Midbrain (tissue), 1 donor: ENCODE data around the gene C22orf31.
A peak's percentile ranks its signal among the peaks of the same experiment; 100 is the strongest.

Experiments
- DNase-seq: peaks from one replicate; lab custom pipeline; 2025; lab: John Stamatoyannopoulos, UW

Gene C22orf31

DNA sequence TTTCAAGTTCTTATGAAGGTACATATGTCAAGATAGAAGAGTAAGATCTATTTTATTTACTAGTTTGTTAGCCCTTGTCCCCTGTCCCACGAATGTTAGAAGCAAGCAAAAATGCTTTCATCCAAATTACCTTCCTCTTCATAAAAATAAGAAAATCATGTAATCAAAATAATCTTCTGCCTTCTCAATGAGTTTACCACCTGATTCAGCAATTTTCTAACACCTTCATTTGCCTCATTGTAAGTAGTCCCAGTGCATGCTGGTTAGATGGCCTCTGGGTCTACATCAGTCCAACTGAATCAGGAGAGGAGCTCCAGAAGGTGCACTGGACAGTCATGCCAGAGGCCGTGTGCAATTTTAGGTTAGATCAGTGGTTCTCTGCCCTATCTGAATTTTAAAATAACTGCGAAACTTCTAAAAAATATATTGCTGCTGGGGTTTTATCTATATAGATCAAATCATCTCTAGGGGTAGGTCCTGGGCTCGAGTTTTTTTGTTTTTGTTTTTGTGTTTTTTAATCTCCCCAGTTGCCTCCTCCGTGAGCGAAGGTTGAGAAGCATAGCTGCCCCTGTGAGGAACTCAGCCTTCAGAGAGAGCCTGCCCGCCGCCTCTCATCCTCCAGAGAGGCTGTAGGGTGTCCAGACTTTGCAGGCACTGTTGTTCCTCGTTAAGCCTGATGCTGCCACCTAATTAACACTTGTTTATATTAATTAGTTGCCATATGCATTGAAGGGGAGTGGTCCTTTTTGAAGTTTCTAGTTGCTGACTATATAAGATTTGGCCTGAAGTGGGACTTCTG, 32.2 kb downstream of the C22orf31 start:
- no peak for DNase-seq

DNA sequence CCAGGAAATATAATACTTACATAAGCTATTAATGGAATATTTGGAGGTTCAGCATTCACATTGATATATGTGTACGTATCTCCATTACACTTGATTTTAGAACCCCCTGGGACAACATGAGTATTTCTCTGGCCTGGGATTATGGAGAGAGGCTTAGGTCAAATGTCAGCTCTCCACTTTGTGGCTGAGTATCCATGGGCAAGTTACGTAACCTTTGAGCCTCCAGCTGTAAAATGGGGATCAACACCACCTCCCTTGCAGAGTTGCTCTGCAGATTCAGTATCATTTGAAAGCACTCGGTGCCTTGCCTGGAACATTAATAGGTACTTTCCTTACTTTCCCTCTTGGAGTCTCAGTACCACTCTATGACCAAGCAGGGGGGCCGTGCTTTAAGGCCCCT, 33.2 kb downstream of the C22orf31 start:
- no peak for DNase-seq

DNA sequence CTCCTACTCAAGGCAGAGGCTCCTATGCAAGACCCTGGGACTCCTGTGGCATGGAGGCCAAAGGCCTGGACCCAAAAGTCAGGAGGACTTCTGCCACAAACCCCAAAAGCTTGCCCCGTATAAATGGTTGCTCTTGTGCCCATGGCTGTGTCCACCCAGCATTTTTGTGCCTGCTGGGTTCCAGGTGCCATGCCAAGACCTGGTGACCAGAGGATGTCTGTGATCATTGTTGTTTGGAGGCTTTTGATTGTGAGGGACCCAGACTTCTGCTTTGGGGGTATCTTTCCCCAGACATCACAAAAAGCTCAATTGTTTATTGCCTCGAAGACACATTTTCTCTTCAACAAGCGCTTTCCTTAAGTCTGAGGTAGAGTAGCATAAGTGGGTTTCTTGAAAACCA, 35.1 kb downstream of the C22orf31 start:
- no peak for DNase-seq

DNA sequence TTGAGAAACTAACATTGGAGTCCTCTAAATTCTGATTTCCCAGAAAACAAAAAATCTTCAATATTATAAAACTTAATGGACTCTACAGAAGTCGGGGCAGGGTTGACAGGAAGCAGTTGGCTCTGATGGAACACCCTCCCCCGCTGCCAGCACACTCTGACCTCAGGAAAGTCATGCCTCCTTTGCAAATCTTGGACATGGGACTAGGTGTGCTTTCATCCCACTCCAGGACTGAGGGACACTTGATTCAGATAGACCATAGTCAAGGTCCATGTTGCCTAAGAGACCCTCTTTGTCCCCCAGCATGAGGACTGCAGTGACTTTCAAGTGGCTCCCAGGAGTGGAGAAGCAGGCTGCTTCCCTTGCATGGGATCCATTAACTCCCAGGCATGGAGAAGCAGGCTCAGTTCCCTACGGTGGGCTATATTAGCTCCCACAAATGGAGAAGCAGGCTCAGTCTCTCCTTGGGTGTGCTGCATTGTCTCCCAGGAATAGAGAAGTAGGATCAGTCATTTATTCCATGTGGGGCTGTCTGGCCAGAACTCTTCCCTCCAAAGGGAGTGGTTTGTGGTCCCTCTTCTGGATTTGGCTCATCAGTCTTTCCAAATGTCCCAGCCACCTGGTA, 38.3 kb downstream of the C22orf31 start:
- DNase-seq: no peak

DNA sequence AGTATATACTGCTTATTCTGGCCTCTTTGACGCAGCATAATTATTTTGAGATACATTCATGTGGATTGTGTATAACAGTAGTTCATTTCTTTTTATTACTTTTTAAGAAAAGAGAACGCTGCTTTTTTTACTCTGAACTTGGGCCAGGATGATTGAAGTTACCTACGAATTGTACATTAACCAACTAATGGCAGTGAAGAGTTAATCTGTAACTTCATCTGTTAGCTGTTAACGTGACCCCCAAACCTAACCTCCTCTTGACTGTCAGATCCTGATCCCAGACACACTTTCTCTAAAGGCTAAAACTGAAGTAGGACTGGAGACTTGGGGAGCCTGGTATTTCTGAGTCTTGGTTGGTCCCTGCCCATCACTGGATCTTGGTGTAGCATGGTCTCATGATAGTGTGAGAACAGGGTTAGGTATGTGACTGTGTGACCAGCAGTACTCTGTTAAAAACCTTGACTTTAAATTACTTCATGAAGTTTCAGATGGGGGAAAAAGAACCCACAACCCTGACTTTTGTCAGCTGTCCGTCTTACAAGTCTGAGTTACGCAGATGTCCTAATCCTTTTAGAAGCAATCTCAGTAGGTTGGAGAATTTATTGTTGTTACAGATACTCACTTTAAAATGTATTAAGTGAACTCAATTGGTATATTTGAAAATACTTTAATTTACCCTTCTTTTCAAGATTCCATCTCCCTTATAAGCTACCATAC, 39.4 kb downstream of the C22orf31 start:
- no peak for DNase-seq

DNA sequence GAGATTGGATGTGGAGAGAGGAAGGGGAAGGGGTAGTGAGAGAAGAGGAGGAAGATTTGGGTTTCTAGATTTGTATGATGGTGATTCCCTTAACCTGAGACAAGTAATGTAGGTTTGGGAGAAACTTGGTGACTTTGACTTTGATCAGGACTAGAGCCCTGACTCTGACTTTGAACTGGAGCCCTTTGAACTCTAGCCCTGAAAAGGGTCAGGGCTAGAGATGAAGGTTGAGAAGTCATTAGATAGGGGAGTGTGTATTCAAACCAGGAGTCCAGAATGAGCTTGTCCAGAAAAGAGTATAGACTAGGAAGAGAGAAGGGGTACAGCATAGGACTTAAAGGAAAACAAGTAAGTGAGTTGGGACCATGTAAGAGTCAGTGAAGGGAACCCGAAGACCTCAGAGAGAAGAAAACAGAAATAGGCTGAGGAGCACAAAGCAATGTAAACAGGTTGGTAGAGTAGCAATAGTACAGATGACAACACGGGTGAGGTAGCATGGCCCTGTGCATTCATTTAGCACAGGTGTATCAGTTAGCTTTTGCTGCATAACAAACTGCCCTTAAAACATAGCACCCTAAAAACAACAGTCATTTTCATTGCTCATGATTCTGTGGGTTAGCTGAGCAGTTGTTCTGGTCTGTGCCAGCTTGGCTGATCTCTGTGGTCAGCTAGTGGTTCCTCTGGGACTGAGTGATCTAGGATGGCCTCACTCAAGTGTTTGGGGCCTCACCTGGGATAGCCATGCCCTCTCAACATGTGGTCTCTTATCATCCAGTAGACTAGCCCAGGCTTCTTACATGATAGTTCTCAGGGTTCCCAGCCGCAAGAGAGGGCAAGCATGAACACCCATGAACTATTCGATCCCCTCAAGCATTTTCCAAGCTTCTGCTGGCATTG, 43.1 kb downstream of the C22orf31 start:
- no peak for DNase-seq

DNA sequence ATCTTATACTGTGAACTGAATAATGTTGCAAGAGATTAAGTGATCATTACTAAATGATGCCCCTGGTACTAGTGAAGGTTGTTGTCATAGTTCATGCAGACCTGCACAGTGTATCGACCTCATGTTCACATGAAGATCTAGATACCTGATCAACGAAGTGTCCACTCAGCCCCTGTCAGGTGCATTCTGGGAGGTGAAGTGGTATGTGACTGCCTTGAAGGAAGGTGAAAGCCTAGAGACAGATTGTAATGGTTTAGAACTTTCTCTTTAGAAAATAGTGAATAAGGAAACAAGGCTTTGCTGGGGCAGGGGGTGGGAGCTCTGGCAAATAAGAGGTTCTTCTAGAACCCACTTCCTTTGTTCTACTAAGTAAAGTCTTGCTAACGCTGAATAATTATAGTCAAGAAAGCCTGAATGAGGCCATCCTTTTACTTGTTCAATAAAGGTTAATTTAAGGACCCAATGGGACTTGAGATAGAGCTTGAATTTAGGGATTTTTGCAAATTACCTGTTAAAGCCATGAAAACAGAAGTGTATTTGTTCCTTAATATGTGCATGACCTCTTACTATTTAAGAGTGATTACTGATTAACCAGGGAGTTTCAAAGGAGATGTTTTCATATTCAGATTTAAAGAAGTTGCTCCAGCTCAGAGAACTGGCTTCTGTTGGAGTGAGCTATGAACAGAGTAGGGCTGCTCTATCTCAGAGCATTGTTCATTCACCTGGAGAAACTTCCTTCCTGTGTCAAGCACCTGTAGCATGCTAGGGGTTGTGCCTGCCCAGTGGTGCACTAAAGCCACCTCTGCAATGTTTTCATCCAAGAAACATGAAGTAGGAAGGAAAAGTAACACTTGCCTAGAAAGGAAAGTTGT, 45.3 kb downstream of the C22orf31 start:
- DNase-seq: no peak

DNA sequence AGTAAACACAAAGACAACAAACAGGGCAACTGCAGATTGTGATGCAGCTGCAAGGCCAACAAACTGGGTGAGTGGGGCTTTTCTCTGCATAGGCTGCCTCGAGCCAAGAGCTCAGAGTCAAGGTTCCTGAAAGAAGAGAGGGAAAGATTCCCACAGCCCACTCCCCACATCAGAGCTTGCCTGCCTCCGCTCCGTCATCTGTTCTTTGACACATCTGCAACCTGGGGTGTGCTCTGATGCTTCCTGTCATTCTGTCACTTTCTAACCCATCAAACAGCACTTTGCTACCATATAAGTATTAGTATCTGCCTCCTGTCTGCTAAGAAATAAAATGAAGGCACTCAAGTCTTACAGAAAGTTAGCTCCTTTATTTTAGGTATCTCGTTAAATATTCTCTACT, 46.9 kb downstream of the C22orf31 start:
- no peak for DNase-seq

DNA sequence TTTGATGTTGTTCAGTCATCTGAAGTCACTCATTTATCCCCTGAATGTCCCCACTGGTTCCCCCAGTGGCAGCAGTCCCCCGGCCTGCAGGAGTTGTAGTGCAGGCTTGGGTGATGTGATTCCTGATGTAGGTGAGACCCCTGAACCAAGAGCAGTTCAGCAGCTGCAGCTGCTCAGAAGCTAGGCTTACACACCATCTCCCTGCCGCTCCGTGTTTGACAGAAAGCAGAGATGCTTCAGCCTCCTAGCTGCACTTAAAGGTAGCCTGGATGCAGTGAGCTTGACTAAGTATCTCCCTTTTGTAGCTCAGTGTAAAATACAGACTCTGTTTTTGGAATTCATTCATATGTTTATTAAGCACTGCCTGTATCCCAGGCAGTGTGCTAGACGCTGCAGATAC, 47.3 kb downstream of the C22orf31 start:
- no peak for DNase-seq

DNA sequence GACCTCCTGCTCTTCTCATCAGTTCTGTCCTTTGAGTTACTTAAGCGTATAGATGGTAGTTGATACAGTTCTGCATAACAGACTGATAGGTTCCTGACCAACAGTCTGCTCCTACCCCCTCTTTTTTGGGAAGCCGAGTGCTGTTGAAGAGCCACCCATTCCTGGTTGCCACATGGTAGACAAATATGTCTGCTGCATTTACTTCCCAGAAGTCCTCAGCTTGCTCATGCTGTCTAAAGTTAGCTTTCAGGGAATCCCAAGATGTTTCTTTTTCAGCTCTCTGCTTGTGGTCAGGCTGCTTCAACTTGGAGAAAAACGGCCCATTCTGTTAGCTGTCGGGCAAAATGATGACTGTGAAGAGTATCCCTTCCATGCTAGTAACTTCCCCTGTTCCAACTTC, 48.7 kb downstream of the C22orf31 start:
- DNase-seq: no peak

DNA sequence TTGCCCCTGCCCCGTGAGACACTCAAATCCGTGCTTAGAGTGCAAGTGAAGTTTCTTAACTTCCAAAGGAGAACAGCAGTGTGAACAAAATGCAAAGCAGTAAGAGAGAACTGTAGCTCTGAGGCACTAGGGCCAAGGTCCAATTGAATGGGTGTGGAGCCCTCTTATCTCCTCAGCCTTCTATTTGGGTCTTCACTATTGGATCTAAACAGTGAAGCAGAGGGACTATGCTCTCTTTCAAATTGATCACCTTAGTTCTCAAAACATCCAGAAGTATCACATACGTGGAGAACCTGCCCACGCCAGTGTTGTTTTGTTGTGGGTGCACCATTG, 49.6 kb downstream of the C22orf31 start:
- no peak for DNase-seq

DNA sequence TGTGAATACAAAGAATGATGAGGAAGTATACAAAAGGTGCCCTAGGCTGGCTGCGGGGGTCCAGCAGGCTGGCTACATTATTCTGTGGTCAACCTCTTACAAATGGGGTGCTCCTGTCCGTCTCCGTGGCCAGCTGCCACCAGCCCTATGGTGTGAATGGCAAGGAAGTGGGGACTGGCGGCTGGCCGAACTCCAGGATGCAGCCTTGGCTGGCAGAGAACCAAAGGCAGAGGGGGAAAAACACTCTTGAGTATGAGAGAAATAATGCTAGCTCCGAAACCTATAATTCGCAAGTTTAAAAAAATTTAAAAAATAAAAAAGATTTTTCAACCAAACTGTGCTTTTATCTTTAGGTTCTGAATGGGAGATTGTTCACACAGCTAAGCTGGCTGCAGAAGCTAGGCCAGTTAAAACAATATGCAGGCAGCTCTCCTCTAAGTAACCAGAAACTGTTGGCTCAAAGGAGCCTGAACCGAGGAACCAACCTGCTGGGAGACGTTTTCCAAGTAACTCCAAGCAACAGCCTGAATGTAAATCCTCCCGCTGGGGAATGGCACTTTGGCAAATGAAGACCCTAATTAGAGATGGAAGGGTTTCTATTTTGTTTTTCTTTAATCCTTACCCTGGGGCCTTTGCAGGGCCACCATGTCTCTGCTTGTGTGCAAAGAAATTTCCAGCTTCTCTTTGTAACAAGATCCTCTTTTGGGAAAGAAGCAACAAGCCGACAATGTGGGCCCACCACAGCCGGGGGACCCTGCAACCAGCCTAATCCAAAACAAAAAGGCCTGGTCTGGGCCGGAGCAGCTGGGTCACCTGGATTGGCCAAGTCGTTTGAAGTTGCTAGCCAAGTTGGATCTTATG, 50.2 kb downstream of the C22orf31 start:
- peak; percentile 73 for DNase-seq

DNA sequence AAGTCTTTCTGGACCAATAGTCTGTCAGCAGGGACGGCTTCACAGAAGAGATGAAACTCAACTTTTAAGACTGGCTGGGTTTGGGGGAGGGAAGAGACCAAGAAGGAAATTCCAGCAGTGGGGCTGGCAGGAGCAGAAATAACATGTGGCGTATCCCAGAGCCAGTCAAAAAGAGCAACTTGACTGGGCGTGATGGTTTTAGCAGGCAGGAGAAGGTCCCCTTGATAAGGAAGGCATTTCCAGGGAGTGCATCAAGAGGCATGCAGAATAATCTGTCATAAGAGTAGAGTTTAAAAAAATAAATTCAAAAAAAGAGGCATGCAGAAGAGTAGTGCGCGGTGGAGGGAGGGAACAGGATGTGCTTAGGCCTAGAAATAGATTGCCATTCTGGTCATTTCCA, 52.5 kb downstream of the C22orf31 start:
- DNase-seq: no peak
